ENCODE measurements around the gene LCE2D. TPM values are rescaled to one million over a fixed set of nuclear protein-coding genes. Genes with fewer than 3 reads are reported as not detected.

Gene LCE2D
- total RNA-seq, 1 donor = not detected

DNA sequence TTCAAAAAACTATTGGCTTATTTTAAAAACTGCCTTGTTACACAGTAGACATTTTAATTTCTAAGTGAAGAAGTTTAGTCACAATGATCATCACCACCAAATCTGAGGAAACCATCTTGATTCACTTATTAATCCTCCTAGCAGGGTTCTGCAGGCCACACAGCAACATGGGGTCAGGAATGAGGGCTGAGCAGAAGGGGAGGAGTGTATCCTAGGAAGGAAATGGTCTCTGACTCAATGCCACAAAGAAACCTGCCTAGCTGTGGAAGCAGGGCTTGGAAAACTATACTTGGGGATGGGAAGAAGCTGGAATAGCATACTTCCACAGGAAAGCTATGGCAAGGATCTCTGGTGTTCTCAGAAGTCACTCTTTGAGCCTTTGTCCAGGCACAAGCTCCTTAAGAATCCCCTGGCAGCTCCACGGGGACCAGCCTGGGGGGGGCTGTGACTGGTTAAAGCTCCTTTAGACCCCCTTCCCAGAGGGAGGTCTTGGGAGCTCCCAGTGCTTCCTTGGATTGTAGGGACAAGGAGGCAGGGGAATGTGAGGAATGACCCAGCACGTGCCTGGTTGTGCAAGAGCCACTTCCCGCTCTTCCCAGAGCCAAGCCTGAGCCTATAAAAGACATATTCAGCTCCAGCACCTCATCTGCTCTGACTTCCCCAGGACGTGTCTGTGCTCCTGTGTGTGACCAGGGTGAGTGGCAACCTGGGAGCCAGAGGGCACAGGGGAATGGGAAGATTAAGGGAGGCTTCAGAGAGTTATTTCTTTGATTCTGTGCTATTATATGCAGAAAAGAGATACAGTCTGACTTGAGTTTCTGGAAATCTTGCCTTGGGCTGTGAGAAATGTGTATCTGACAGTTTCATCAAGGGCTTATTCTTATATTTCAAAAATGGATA is 34.8 kb downstream of the LCE2D start, which contains the start of gene LCE2A:
LCE2A (plus strand) TSS at position 645 of the 900 bp plus-strand sequence. CDS start 557 bp downstream, outside the sequence.
- no peak within 1 kb of the TSS for H3K4me3 ChIP-seq (ENCODE audit: low read depth, low read length)
- TF ChIP-seq, protein P1, sequence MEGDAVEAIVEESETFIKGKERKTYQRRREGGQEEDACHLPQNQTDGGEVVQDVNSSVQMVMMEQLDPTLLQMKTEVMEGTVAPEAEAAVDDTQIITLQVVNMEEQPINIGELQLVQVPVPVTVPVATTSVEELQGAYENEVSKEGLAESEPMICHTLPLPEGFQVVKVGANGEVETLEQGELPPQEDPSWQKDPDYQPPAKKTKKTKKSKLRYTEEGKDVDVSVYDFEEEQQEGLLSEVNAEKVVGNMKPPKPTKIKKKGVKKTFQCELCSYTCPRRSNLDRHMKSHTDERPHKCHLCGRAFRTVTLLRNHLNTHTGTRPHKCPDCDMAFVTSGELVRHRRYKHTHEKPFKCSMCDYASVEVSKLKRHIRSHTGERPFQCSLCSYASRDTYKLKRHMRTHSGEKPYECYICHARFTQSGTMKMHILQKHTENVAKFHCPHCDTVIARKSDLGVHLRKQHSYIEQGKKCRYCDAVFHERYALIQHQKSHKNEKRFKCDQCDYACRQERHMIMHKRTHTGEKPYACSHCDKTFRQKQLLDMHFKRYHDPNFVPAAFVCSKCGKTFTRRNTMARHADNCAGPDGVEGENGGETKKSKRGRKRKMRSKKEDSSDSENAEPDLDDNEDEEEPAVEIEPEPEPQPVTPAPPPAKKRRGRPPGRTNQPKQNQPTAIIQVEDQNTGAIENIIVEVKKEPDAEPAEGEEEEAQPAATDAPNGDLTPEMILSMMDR (IDR thresholded peaks at IDR 0.05; ENCODE audit: insufficient read depth, low read depth, low read length) = no peak
- no peak for DNase-seq (ENCODE audit: low read depth)

DNA sequence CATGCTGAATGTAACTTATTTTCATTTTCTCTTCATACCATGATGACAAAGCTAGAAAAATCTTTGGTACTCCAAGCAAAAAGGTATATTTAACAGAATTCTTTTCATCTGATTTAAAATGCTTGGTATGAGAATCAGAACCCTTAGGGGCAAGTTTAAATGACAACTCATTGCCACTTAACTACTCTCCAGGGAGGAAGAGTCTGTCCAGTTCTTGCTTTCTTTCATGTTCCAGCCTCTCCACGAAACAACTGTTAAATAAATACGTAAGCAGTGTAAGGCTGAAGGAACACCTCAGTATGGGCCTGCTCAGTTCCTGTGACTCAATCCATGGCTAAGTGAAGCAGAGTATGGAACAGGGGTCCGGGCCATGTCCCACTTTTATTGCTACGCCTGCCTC is 36.6 kb downstream of the LCE2D start:
- TF ChIP-seq, protein P1 (IDR thresholded peaks at IDR 0.05; ENCODE audit: insufficient read depth, low read depth, low read length) = no peak
- no peak for DNase-seq (ENCODE audit: low read depth)
- H3K4me3 ChIP-seq (ENCODE audit: low read depth, low read length) = no peak overlapping the region

DNA sequence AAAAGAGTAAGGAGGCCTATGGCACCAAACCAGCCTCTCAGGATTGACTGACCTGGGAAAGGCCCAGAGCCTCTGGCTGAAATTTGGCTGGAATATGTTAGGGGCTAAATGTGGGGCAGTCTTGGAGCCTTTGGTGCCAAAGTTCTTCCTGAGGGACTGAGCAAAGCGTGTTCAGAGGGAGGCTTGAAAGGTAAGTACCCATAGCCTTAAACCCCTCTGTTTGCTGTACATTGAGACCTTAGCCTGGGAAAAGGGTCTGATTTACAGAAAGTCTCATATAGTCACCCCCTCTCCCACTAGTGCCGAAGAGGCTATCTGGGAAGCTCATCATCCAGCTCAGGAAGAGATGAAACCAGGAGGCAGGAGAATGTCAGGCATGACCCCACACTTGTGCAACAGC is 44.7 kb downstream of the LCE2D start, which contains the start of gene LCE4A:
LCE4A (plus strand) TSS at position 301 of the 400 bp plus-strand sequence. CDS start 916 bp downstream, outside the sequence.
- no peak within 1 kb of the TSS for H3K4me3 ChIP-seq (ENCODE audit: low read depth, low read length)
- TF ChIP-seq, protein P1 (IDR thresholded peaks at IDR 0.05; ENCODE audit: insufficient read depth, low read depth, low read length) = no peak
- no peak for DNase-seq (ENCODE audit: low read depth)

Small RNA genes within 50 kb of the gene (small RNA-seq; reads per million reads assigned to genes)
- gene LCE3A = not detected
- gene LCE3B = not detected

Other genes starting within 250 kb of the LCE2D start
- not detected in 2 replicates for gene CRNN, start 249.1 kb upstream of the LCE2D start, total RNA-seq
- not detected in 2 replicates for gene LCE5A, start 152.6 kb upstream of the LCE2D start, total RNA-seq
- gene CRCT1, start 148.9 kb upstream of the LCE2D start, total RNA-seq = not detected in 2 replicates
- not detected in 2 replicates for gene LCE3E, start 96.6 kb upstream of the LCE2D start, total RNA-seq
- not detected in 2 replicates for gene LCE3D, start 82.9 kb upstream of the LCE2D start, total RNA-seq
- gene LCE3C, start 63.1 kb upstream of the LCE2D start, total RNA-seq = not detected in 2 replicates
- gene LCE3B, start 49.6 kb upstream of the LCE2D start, total RNA-seq = not detected in 2 replicates
- gene LCE3A, start 40.3 kb upstream of the LCE2D start, total RNA-seq = not detected in 2 replicates
- not detected in 2 replicates for gene LCE2C, start 11.9 kb downstream of the LCE2D start, total RNA-seq
- not detected in 2 replicates for gene LCE2B, start 22.7 kb downstream of the LCE2D start, total RNA-seq
- gene LCE2A, start 35.0 kb downstream of the LCE2D start, total RNA-seq = 0.43 TPM in 1 of 2 replicates, not detected in the other
- gene LCE4A, start 44.8 kb downstream of the LCE2D start, total RNA-seq = not detected in 2 replicates
- gene KPRP, start 94.6 kb downstream of the LCE2D start, total RNA-seq = not detected in 2 replicates
- not detected in 2 replicates for gene LCE1F, start 111.8 kb downstream of the LCE2D start, total RNA-seq
- gene LCE1E, start 122.9 kb downstream of the LCE2D start, total RNA-seq = not detected in 2 replicates
- not detected in 2 replicates for gene LCE1D, start 133.3 kb downstream of the LCE2D start, total RNA-seq
- gene LCE1C, start 143.3 kb downstream of the LCE2D start, total RNA-seq = not detected in 2 replicates
- gene LCE1B, start 148.6 kb downstream of the LCE2D start, total RNA-seq = not detected in 2 replicates
- gene LCE1A, start 164.1 kb downstream of the LCE2D start, total RNA-seq = not detected in 2 replicates
- gene LCE6A, start 179.5 kb downstream of the LCE2D start, total RNA-seq = not detected in 2 replicates
- not detected in 2 replicates for gene LCE7A, start 196.6 kb downstream of the LCE2D start, total RNA-seq
- gene SMCP, start 214.9 kb downstream of the LCE2D start, total RNA-seq = not detected in 2 replicates
- not detected in 2 replicates for gene IVL, start 245.2 kb downstream of the LCE2D start, total RNA-seq